ENCODE measurements around the gene GATAD2B. TPM values are rescaled to one million over a fixed set of nuclear protein-coding genes. Genes with fewer than 3 reads are reported as not detected.

GATAD2B gene
- total RNA-seq = 3.7 and 5.3 TPM in 2 replicates

GRCh38 chr1:153922972-153923925 is at the start of gene GATAD2B:
Gene GATAD2B, minus strand, starts transcription at chr1:153922972. Its CDS starts 94,625 bp downstream, at chr1:153828347.

GRCh38 chr1:153967107-153967999 is 44.6 kb upstream of the GATAD2B start, which contains the start of gene CREB3L4:
Gene CREB3L4, plus strand, starts transcription at chr1:153967902. Its CDS starts 624 bp downstream, at chr1:153968526.

GRCh38 chr1:153963030-153963849 is 40.5 kb upstream of the GATAD2B start, which contains the start of gene SLC39A1:
Gene SLC39A1, minus strand, starts transcription at chr1:153963537. Its CDS starts 822 bp downstream, at chr1:153962715.

GRCh38 chr1:153958111-153958960 is 35.6 kb upstream of the GATAD2B start, which contains the start of gene CRTC2:
Gene CRTC2, minus strand, starts transcription at chr1:153958612. Its CDS starts 115 bp downstream, at chr1:153958497.

GRCh38 chr1:153946622-153947241 is 24.0 kb upstream of the GATAD2B start, which contains the start of gene DENND4B:
Gene DENND4B, minus strand, starts transcription at chr1:153946718. Its CDS starts 2,344 bp downstream, at chr1:153944374.

GRCh38 chr1:153774780-153775457 is 147.9 kb downstream of the GATAD2B start, which contains the start of gene SLC27A3:
Gene SLC27A3, plus strand, starts transcription at chr1:153775407. Its CDS starts 91 bp downstream, at chr1:153775498.

Other genes with a start within 250 kb of the GATAD2B start
- 4.7 and 12.0 TPM in 2 replicates for gene NPR1, start 244.3 kb downstream of the GATAD2B start, total RNA-seq
- 23.7 and 38.2 TPM in 2 replicates for gene INTS3, start 194.9 kb downstream of the GATAD2B start, total RNA-seq
- gene SLC27A3, start 147.6 kb downstream of the GATAD2B start, total RNA-seq = 11.4 and 14.7 TPM in 2 replicates
- 11.0 and 20.4 TPM in 2 replicates for gene DENND4B, start 23.7 kb upstream of the GATAD2B start, total RNA-seq
- 3.6 and 5.8 TPM in 2 replicates for gene CRTC2, start 35.6 kb upstream of the GATAD2B start, total RNA-seq
- 75.8 and 90.5 TPM in 2 replicates for gene SLC39A1, start 40.6 kb upstream of the GATAD2B start, total RNA-seq
- 5.9 and 6.2 TPM in 2 replicates for gene CREB3L4, start 44.9 kb upstream of the GATAD2B start, total RNA-seq
- 87.4 and 92.9 TPM in 2 replicates for gene JTB, start 54.7 kb upstream of the GATAD2B start, total RNA-seq
- 52.6 and 58.5 TPM in 2 replicates for gene RAB13, start 63.4 kb upstream of the GATAD2B start, total RNA-seq
- 1,400 and 1,678 TPM in 2 replicates for gene RPS27, start 67.8 kb upstream of the GATAD2B start, total RNA-seq
- 0.09 TPM in 2 replicates for gene NUP210L, start 232.1 kb upstream of the GATAD2B start, total RNA-seq